HG03442 (cell line): Measurements from ENCODE around the gene PLIN4.
"Not testable (repeated sequence)": the region's sequence is repeated elsewhere in the genome, so short reads cannot be mapped to it uniquely, and the experiment has no call there.

ENCODE experiments used
- ATAC-seq: cut with Tn5 transposase; IDR thresholded peaks from one replicate; pipeline ENCODE4 v1.9.1; 2021; ENCODE audit warnings: mild to moderate bottlenecking, moderate library complexity; ENCODE audit not compliant: unreplicated experiment

Gene PLIN4

GRCh38 chr19:4548238-4548584, 29.9 kb upstream of the PLIN4 start:
- ATAC-seq: no peak

GRCh38 chr19:4547303-4548237, 29.3 kb upstream of the PLIN4 start:
- no peak for ATAC-seq

- no peak for ATAC-seq
Measured at GRCh38 chr19:4543842-4544647, 25.8 kb upstream of the PLIN4 start.

GRCh38 chr19:4542896-4543841, 24.9 kb upstream of the PLIN4 start:
- ATAC-seq: no peak

GRCh38 chr19:4541806-4542145, 23.5 kb upstream of the PLIN4 start:
- ATAC-seq: not testable (repeated sequence)

GRCh38 chr19:4541114-4541805, 23.0 kb upstream of the PLIN4 start:
- no peak for ATAC-seq

- no peak for ATAC-seq
Measured at GRCh38 chr19:4539693-4540581, 21.7 kb upstream of the PLIN4 start, which contains the start of gene LRG1. LRG1 (minus strand) TSS chr19:4540036; CDS start chr19:4540013, 23 bp downstream.

- no peak for ATAC-seq
Measured at GRCh38 chr19:4539169-4539692, 20.9 kb upstream of the PLIN4 start.

GRCh38 chr19:4538601-4538954, 20.3 kb upstream of the PLIN4 start:
- ATAC-seq: no peak

GRCh38 chr19:4537953-4538600, 19.8 kb upstream of the PLIN4 start:
- ATAC-seq: no peak

- ATAC-seq: no peak
Measured at GRCh38 chr19:4536798-4537197, 18.5 kb upstream of the PLIN4 start.

GRCh38 chr19:4534836-4535658, 16.8 kb upstream of the PLIN4 start, which contains the start of gene PLIN5:
PLIN5 (minus strand) TSS chr19:4535224; CDS start chr19:4534074, 1,150 bp downstream.
- ATAC-seq: no peak

GRCh38 chr19:4533835-4534424, 15.6 kb upstream of the PLIN4 start:
- no peak for ATAC-seq

- ATAC-seq: no peak
Measured at GRCh38 chr19:4533334-4533733, 15.0 kb upstream of the PLIN4 start.

- ATAC-seq: no peak
Measured at GRCh38 chr19:4531562-4532165, 13.4 kb upstream of the PLIN4 start.

- ATAC-seq: no peak
Measured at GRCh38 chr19:4529924-4530522, 11.7 kb upstream of the PLIN4 start.
